Measurements from ENCODE around the gene SETD4.

Gene SETD4

DNA sequence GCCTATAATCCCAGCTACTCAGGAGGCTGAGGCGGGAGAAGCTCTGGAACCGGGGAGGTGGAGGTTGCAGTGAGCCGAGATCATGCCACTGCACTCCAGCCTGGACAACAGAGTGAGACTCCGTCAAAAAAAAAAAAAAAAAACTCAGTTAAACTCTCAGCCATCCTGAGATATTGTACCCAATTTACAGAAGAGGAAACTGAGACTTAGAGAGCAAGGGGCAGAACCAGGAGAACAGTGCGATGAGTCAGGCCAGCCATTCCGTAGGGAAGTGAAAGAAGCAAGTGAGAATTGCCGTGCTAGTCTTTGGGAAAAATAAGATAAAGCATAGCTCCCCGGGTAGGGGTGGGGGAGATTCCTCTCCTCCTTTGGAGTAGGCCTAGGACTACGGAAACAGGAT lies 69.7 kb downstream of the SETD4 start:
- TF ChIP-seq TCF12 (IDR thresholded peaks at IDR 0.05; ENCODE audit: low read depth) (no peak), EGR1 (IDR thresholded peaks at IDR 0.05) (no peak), EP300 (IDR thresholded peaks at IDR 0.05; ENCODE audit: borderline replicate concordance) (no peak)
- TF ChIP-seq, protein P1, sequence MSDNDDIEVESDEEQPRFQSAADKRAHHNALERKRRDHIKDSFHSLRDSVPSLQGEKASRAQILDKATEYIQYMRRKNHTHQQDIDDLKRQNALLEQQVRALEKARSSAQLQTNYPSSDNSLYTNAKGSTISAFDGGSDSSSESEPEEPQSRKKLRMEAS (IDR thresholded peaks at IDR 0.05), result no peak

DNA sequence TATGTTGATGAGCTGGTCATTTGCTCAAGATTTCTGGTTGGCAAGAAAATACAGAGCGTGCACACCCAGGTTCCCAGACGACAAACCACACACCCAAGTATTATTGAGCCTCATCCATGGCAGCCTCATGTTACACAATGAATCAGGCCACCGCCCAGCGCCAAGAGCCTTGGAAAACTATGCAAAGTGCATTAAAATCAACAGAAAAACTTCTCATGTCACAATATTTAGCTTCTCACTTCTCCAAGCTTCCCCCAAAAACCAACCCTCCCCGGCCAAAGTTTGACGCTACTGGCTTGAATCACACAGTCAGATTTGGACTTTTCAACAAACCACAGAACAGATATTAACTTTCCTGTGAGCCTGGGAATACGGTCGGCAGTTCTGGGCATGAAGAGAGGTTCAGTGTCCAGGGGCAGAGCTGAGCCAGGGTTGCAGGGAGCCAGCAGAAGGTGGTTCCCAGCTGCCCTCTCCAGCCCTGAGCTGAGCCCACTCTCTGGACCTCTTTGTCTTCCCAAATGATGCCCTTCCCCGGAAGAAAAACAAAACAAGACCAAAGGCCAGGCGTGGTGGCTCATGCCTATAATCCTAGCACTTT lies 71.1 kb downstream of the SETD4 start:
- TF ChIP-seq EGR1 (IDR thresholded peaks at IDR 0.05), result no peak
- TF ChIP-seq, protein P2, sequence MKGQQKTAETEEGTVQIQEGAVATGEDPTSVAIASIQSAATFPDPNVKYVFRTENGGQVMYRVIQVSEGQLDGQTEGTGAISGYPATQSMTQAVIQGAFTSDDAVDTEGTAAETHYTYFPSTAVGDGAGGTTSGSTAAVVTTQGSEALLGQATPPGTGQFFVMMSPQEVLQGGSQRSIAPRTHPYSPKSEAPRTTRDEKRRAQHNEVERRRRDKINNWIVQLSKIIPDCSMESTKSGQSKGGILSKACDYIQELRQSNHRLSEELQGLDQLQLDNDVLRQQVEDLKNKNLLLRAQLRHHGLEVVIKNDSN (IDR thresholded peaks at IDR 0.05), result no peak
- TF ChIP-seq TEAD4 (IDR thresholded peaks at IDR 0.05), result no peak
- no peak for TF ChIP-seq RAD21 (IDR thresholded peaks at IDR 0.05; ENCODE audit: low read depth)
- no peak for TF ChIP-seq CEBPB (IDR thresholded peaks at IDR 0.05)
- TF ChIP-seq, protein P1 (IDR thresholded peaks at IDR 0.05), result no peak
- no peak for TF ChIP-seq EP300 (IDR thresholded peaks at IDR 0.05; ENCODE audit: borderline replicate concordance)
- no peak for TF ChIP-seq YY1 (IDR thresholded peaks at IDR 0.05; ENCODE audit: low read depth)
- TF ChIP-seq, protein P3, sequence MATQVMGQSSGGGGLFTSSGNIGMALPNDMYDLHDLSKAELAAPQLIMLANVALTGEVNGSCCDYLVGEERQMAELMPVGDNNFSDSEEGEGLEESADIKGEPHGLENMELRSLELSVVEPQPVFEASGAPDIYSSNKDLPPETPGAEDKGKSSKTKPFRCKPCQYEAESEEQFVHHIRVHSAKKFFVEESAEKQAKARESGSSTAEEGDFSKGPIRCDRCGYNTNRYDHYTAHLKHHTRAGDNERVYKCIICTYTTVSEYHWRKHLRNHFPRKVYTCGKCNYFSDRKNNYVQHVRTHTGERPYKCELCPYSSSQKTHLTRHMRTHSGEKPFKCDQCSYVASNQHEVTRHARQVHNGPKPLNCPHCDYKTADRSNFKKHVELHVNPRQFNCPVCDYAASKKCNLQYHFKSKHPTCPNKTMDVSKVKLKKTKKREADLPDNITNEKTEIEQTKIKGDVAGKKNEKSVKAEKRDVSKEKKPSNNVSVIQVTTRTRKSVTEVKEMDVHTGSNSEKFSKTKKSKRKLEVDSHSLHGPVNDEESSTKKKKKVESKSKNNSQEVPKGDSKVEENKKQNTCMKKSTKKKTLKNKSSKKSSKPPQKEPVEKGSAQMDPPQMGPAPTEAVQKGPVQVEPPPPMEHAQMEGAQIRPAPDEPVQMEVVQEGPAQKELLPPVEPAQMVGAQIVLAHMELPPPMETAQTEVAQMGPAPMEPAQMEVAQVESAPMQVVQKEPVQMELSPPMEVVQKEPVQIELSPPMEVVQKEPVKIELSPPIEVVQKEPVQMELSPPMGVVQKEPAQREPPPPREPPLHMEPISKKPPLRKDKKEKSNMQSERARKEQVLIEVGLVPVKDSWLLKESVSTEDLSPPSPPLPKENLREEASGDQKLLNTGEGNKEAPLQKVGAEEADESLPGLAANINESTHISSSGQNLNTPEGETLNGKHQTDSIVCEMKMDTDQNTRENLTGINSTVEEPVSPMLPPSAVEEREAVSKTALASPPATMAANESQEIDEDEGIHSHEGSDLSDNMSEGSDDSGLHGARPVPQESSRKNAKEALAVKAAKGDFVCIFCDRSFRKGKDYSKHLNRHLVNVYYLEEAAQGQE (IDR thresholded peaks at IDR 0.05; ENCODE audit: low read depth), result no peak
- no peak for TF ChIP-seq NFIC (IDR thresholded peaks at IDR 0.05)
- TF ChIP-seq ZBTB7A (IDR thresholded peaks at IDR 0.05; ENCODE audit: low read depth), result no peak

DNA sequence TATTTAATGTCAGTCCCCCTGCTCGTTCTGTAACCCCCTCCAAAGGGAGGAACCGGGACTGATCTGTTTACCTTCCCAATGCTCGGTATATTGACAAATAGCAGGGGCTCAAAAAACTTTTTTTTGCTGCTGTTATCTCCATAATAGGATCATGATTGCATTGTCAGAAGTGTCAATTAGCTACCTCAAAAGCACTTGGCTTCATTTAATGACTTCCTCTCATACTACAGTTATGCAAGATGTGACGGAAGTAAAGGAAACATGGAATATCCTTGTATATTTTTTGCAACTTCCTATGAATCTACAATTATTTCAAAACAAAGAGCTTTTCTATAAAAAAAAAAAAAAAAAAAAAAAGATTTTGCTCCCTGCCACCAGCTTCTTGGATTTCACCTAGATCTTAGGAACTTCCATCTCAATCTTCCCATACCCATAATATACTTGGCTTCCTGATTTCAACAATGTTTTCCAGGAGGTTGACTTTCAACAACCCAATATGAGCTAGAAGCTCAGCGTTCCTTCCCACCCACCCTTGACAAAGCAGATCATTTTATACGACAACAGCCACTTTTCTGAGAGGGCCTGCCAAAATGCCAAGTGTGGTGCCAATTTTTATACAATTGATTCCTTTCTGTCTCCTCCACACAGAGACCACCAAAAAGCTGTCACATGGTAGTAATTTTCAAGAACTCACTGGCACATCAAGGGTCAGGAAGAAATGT lies 71.7 kb downstream of the SETD4 start:
- TF ChIP-seq TCF12 (IDR thresholded peaks at IDR 0.05; ENCODE audit: low read depth) (no peak), YY1 (IDR thresholded peaks at IDR 0.05; ENCODE audit: low read depth) (no peak), TAF1 (IDR thresholded peaks at IDR 0.05; ENCODE audit: low read depth) (no peak), RAD21 (IDR thresholded peaks at IDR 0.05; ENCODE audit: low read depth) (no peak), TEAD4 (IDR thresholded peaks at IDR 0.05) (no peak), CREB1 (IDR thresholded peaks at IDR 0.05; ENCODE audit: low read depth) (no peak), EGR1 (IDR thresholded peaks at IDR 0.05) (no peak), CEBPB (IDR thresholded peaks at IDR 0.05) (no peak), FOXM1 (IDR thresholded peaks at IDR 0.05; ENCODE audit: borderline replicate concordance, low read depth) (no peak), ZBTB7A (IDR thresholded peaks at IDR 0.05; ENCODE audit: low read depth) (no peak), EP300 (IDR thresholded peaks at IDR 0.05; ENCODE audit: borderline replicate concordance) (no peak), NFIC (IDR thresholded peaks at IDR 0.05) (no peak)
- TF ChIP-seq, protein P2 (IDR thresholded peaks at IDR 0.05), result no peak
- TF ChIP-seq, protein P3 (IDR thresholded peaks at IDR 0.05; ENCODE audit: low read depth), result no peak
- TF ChIP-seq, protein P1 (IDR thresholded peaks at IDR 0.05), result no peak

DNA sequence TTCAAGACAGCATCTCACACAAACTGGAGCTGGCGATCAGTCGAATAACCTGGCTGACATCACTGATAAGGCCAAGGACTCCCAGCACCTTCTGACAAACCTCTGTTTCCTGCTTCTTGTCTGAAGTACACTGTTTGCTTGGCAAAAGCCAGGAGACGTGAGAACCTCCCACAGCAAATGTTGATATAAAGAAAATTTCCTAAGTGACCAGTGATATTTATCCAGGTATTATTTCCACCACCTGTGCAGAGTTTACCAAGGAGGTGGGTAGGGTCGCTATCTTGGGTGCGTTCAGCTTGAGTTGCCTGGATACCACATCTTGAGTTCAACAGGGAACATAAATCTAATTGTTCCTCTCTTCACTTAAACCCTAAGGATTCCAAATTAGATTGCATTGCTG lies 72.9 kb downstream of the SETD4 start:
- TF ChIP-seq, protein P1 (IDR thresholded peaks at IDR 0.05), result no peak
- no peak for TF ChIP-seq EP300 (IDR thresholded peaks at IDR 0.05; ENCODE audit: borderline replicate concordance)
- no peak for TF ChIP-seq CEBPB (IDR thresholded peaks at IDR 0.05)
- TF ChIP-seq YY1 (IDR thresholded peaks at IDR 0.05; ENCODE audit: low read depth), result no peak
- no peak for TF ChIP-seq FOXM1 (IDR thresholded peaks at IDR 0.05; ENCODE audit: borderline replicate concordance, low read depth)
- no peak for TF ChIP-seq TAF1 (IDR thresholded peaks at IDR 0.05; ENCODE audit: low read depth)
- no peak for TF ChIP-seq NFIC (IDR thresholded peaks at IDR 0.05)
- TF ChIP-seq TEAD4 (IDR thresholded peaks at IDR 0.05), result no peak
- TF ChIP-seq CREB1 (IDR thresholded peaks at IDR 0.05; ENCODE audit: low read depth), result no peak
- TF ChIP-seq, protein P2 (IDR thresholded peaks at IDR 0.05), result no peak
- no peak for TF ChIP-seq RAD21 (IDR thresholded peaks at IDR 0.05; ENCODE audit: low read depth)
- no peak for TF ChIP-seq EGR1 (IDR thresholded peaks at IDR 0.05)
- no peak for TF ChIP-seq ZBTB7A (IDR thresholded peaks at IDR 0.05; ENCODE audit: low read depth)
- TF ChIP-seq, protein P3 (IDR thresholded peaks at IDR 0.05; ENCODE audit: low read depth), result no peak
- no peak for TF ChIP-seq TCF12 (IDR thresholded peaks at IDR 0.05; ENCODE audit: low read depth)

All from Ishikawa (cell line).